ENCODE measurements around the gene CD5L.
A peak's percentile ranks its signal among the peaks of the same experiment; 100 is the strongest.

The CD5L gene

GRCh38 chr1:157841708-157842107, at the start of gene CD5L:
TSS of gene CD5L (minus strand) at chr1:157841808. CDS start at chr1:157841701, 107 bp downstream.
- FAIRE-seq = no peak

DNA sequence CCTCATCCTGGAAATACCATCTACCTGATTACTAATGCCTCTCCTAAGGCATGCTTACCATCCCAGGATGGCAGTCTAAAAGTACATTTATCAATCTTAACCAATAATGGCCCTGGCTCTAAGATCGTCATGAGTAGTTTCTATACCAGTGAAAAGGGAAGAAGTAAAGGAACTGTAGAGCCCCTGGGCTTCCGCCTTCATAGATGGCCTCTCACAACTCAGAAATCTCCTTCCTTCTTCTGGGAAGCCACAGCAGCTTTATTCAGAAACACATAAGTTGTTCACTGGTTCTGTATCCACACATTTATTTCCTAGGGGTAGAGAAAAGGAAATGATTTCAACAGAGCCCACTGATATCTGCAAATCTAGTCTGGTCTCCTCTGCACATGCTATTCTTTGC, 41.0 kb upstream of the CD5L start:
- FAIRE-seq = no peak

- no peak for FAIRE-seq
Observed at GRCh38 chr1:157880621-157881020, 39.0 kb upstream of the CD5L start.

GRCh38 chr1:157878059-157878458, 36.5 kb upstream of the CD5L start:
- FAIRE-seq = peak; percentile 89

GRCh38 chr1:157870490-157870889, 28.9 kb upstream of the CD5L start:
- no peak for FAIRE-seq

GRCh38 chr1:157868654-157869053, 27.0 kb upstream of the CD5L start:
- FAIRE-seq = no peak

GRCh38 chr1:157862114-157863070, 20.8 kb upstream of the CD5L start:
- no peak for FAIRE-seq

DNA sequence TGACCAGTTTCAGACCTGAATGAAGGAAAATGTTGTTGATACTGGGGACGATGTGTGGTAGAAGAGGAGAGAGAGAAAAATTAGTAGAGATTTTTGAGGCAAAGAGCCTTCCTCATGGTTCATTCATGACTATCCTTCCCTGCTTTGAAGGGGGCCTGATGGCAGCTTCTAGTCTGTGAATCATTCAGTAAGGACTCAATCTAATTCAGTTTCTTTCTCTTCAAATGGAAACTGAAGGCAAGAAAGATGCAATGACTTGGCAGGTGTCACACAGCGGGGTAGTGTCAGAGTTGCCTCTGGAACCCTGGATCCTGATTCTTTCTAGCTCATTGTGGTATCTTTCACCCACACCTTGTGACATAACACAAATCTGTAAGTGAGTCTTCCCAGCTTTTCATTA, 14.9 kb upstream of the CD5L start:
- FAIRE-seq = no peak

DNA sequence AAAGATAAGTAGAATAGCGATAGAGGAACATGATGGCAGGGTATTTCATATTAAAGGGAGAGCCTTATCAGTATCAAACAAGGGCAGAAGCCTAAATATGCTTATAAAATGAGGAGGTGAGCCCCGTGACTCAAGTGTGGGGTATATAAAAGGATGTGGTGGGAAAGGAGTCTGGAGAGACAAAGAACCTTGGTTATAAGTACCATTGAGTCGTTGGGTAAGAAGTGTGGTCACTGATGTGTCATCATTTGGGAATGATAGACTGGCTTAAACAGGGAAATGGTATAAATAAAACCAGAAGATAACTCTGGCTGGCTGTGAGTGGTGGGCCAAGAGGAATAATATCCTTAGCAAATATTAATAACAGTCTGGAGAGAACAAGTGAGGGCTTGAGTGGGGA, 10.9 kb upstream of the CD5L start:
- no peak for FAIRE-seq

DNA sequence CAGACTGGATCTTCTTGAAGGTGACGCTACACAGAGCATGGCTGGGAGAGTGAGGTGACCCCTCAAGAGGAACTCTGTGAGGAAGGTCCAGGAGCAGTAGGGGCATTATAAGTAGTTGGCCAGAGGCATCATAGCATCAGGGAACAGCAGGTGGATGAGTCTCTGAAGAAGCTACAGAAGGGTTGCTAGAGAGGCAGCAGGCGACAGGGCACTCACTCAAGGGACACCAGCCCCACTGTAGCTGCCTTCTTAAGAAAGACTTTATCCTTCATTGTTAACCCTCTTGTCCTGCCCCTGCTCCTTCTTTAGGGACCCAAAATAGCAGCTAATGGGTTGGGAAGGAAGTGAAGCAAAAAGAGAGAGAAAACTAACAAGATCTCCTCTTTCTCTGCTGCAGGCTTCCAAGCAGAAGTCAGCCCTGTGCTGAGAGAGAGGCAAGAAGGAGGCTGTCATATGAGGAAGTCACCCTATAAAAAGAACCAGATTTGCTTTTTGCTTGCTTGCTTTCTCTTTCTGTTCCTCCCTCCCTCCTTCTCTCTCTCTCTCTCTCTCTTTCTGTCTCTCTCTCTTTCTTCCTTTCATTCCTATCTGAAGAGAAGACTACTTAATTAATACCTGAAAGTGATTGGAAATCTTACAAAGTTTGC, 7.7 kb upstream of the CD5L start:
- no peak for FAIRE-seq

DNA sequence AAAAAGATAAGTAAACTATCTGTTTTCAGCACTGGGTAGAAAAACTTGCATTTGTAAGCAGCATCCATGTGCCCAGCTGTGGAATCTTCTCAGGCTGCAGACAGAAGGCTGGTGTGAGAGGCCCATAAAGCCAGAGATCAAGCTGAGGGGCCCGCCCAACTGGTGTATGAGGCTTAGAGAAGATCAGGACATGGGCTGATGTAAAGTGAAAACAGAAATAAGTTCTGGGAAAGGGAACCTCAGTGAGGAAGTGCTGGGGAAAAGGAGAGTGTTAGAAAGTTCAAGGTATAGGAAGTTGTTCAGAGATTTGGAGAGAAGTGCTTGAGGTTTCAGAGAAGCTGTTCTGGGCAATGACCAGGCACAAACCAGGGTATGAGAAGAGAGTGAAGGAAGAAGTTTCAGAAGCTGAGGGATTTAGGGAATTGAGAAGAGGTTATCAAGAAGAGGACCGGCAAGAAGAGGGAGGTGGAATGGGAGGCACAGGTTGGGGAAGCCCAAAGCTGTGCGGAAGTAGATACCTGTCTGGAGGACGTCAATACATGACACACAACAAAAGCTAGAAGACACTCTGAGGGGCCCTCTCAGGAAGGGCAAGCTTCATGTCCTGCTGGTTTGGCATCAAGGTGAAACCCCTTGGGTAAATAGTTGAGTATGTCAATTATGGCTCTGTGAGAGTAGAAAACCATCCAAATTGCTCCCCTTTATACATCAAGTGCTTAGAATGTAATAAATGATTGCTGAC, 2.7 kb upstream of the CD5L start:
- no peak for FAIRE-seq

DNA sequence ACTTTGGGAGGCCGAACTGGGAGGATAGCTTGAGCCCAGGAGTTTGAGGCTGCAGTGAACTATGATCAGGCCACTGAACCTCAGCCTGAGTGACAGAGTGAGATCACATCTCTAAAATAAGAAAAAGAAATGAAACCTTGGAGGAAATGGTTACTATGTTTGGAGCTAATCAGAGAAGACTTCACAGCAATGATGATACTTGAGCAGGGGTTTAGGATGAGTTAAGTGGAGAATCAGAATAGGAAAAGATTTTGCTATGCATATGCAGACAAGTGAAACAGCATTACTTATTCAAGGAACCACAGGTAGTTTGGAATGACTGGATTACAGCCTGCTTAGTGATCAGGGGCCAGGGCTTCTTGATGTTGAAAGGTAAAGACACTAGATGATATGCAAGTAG, 1.3 kb upstream of the CD5L start:
- no peak for FAIRE-seq

DNA sequence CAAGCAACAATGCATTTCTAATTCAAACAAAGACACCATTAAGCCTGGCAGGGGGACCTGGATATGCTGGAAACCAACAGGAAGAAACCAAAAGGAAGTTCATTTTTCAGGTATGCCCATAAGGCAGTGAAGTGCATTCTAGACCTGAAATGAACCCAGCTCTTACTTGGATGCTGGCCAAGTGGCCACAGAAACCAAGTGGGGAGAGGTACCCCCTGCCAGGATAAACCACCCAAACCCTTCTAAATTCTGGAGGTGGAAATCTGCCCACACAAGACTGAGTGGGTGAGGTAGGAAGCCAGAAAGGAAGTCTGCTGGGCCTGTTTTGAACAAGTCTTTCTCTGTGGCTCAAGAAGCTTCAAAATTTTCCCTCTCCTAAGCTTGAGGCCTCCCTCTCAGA, 2.6 kb downstream of the CD5L start:
- FAIRE-seq = no peak

- no peak for FAIRE-seq
Observed at GRCh38 chr1:157834430-157834829, 7.2 kb downstream of the CD5L start.

GRCh38 chr1:157833145-157833544, 8.5 kb downstream of the CD5L start:
- no peak for FAIRE-seq

DNA sequence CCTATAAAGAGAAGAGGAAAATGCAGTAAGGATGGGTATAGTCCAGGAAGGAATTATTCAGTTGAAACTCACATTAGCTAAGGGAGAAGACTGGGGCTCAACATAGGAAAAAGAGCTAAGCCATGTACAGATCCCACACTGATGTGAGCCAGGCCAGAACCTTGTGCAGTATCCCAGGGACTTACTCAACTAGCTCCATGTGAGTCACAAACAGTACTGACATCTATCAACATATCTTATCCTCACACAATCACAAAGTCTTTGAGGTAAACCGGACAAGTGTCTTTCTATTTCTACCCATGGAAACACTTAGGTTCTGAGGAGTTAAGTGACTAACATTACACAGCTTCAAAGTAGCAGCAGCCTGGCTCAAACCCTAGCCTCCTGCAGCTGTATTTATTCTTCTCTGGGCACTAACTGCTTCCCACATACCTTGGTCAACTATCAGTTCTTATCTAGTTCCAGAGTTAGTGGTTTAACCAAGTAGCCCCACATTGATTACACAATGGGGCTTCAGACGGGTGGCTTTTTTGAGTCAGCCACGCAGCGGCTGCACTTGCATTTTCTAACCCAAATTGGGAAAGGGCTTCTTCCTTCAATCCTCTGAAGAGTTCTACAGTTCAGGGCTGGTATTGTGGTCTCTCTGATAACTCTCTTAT, 9.5 kb downstream of the CD5L start:
- no peak for FAIRE-seq

- no peak for FAIRE-seq
Observed at GRCh38 chr1:157830887-157831286, 10.7 kb downstream of the CD5L start.

DNA sequence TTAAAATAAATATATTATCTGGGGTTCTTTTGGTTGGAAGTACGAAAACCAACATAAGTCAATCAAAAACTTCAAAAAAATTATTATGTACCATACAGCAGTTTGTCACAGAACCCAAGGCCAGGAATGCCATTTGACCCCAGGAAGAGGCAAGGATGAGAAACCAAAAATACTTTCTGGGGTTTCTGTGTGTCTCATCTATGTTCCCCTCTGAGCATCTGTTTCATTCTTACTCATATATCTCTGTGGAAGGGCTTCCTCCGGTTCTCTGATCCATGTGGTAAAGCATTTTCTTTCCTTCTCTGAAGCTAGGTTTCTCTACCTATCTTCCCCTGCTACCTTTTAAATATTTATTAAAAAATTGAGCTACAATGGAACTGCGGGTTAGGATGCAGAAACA, 11.9 kb downstream of the CD5L start:
- FAIRE-seq = no peak

GRCh38 chr1:157829210-157829609, 12.4 kb downstream of the CD5L start:
- no peak for FAIRE-seq

- no peak for FAIRE-seq
Observed at GRCh38 chr1:157820299-157820698, 21.3 kb downstream of the CD5L start.

DNA sequence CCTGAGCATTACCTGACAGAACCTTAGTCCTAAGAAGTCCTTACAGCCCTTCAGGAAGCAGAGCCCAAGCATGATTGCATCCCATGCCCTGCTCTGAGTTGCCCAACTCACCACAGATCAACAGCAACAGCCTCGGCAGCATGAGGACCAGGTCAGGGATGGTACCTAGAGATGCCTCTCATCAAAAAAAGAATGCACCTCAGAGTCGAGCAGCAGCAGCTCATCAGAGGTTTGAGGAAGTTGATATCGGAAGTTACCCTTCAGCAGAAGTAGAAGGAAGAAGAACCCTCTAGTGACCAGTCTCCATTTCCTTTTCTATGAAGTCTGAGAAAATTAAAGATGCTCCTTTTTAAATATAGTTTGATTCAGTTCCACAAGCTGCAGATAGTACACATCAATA, 21.7 kb downstream of the CD5L start, which contains the start of gene FCRL1:
FCRL1 (minus strand) TSS at position 225 of the 400 bp plus-strand sequence; CDS start at position 142, 83 bp downstream.
- FAIRE-seq = no peak

DNA sequence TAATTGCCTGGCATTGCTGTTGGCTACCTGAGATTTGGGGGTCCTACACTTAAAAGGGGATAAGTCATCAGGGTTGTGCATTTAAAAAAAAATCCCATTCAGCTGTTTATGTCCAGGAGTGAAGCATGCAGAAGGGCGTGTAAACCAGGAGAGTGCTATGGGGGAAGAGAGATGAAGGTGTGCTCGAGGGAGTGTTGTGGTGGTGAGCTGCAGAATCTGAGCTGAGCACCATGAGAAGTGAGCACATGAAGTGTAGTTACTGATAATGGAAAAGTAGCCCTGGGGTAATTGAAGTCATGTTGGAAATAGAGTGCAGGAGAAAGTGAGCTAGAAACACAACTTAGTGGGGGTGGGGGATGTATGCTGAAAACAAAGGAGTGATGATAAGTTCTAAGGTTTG, 22.4 kb downstream of the CD5L start:
- no peak for FAIRE-seq

DNA sequence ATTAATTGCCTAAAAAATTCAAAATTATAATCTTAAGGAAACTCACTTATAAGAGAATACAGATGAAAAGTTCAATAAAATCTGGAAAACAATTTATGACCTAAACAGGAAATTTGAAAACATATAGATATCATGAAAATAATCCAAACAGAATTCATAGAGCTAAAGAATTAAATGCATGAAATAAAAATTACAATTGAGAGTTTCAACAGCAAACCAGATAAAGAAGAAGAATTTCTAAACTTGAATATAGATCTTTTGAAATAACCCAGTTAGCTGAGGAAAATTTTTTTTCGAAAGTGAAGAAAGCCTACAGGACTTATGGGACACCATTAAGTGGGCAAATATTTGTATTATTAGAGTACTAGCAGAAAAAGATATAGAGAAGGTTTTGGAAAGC, 28.3 kb downstream of the CD5L start:
- FAIRE-seq = peak; percentile 79

Data from TTC549 (cell line).